GM19328 (cell line): ENCODE data around the gene FANCB.

ENCODE experiments used
- ATAC-seq: cut with Tn5 transposase; IDR thresholded peaks from one replicate; pipeline ENCODE4 v1.9.1; 2021; ENCODE audit warnings: mild to moderate bottlenecking, moderate library complexity; ENCODE audit not compliant: unreplicated experiment

FANCB gene

DNA sequence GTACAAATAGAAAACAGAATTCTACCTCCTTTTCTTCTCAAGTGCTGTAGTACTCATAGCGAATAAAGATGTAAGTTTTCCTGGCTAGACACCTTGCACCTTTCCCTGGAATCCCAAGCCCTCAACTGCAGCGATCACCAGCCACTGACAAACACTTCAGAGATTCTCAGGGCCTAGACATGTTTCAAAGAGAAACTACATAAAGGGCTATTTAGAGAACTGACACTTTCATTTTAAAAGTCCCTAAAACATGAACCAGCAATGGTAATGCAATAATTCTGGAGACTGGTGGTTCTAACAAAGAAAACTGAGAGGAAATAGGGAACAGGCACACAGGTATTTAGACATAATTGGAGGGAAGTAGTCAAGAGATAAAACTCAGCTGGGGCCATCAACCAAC lies 35.7 kb downstream of the FANCB start:
- ATAC-seq: no peak

DNA sequence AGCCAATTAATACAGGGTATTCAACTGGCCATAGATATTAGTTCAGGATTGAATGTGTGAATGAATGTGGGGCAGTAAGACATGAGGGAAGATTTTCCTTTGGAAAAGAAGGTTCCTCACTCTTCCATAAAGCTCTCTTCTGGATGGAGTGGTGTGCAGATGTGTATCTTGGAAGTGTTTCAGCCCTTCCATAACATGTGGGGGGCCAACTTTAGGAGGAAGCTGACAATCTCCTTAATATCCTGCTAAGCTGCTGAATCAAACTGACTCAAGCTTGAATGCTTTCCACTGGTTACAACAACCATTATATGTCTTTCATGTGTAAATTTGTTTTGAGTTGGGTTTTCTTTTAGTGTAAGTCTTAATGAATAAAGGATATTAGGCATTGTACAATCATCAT lies 40.3 kb downstream of the FANCB start:
- ATAC-seq: no peak

DNA sequence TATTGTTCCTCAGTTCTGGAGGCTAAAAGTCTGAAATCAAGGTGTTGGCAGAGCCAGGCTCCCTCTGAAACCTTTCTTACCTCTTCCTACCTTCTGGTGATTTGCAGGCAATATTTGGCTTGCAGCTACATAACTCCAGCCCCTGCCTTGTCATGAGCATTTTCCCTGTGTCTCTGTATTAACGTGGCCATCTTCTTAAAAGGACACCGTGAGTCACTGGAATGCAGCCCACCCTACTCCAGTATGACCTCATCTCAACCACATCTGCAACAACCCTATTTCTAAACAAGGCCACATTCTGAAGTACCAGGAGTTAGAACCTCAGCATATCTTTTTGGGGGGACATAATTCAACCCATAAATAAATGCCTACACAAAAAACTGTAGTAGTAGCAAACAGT lies 40.7 kb downstream of the FANCB start:
- ATAC-seq: no peak

DNA sequence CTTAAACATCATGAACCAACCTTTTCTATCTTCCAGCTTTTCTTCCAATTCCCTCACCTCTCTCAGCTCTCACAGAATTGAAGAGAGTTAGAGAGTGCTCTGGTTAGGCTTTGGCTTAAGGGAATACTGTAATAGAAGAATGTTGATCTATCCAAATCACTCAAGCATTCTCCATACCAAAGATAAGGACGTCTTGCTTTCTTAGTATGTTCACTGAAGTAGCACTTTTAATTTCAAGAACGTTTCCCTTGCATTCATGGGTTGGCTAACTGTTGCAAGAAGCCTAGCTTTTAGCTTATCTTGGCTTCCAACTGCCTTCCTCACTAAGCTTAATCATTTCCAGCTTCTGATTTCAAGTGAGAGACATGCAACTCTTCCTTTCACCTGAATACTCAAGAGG lies 43.2 kb downstream of the FANCB start:
- no peak for ATAC-seq

DNA sequence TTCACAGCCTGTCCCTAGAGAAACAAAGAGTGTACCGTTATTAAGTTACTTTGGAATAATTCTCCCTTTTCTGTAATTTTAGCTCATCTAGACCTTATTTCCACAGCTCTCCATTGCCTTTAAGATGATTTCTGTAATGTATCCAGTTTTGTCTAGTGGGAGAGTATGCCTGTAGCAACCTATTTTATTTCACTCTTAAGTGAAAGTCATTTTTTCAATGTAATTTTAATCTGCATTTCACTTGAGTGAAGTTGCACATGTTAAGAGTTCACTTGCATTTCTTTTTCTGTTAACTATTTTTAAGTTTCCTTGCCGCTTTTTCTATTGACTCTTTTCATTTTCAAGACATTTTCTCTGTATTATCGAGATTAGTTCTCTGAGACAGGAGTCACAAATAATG lies 46.5 kb downstream of the FANCB start:
- ATAC-seq: no peak

DNA sequence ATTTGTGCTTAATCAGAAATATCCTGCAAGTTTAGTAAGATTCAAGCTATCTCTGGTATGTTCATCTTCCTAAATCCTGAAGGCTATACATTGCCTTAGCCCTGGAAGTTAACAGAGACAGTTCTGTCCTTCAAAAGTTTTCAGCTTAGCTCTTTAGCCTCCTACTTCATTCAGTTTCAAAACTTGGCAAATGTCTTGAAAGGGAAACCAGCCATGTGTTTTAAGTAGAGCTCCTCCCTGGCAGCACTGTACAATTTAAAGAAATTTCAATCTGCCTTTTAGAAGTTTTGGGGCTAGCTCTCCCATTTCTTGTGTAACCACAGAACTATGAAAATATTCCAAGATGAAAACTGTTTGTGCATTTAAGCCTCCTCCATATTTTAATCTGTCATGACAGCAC lies 47.0 kb downstream of the FANCB start:
- ATAC-seq: no peak

DNA sequence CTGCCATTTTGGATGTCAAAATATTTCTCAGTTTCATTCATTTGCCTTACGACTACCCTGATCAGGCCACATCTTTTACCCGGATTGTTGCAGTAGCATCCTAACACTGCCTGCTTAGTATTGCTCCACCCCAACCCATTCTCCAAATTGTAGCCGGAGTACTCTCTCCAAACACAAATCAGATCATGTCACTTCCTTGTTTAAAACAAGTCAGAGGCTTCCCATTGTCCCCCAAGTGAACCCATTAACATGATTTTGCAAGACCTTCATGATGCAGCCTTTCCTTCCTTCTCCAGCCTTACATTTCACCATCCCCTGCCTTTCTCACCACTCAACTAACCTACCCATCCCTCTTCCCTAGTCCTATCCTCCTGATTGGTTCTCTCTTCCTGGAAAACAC lies 53.1 kb downstream of the FANCB start:
- no peak for ATAC-seq

DNA sequence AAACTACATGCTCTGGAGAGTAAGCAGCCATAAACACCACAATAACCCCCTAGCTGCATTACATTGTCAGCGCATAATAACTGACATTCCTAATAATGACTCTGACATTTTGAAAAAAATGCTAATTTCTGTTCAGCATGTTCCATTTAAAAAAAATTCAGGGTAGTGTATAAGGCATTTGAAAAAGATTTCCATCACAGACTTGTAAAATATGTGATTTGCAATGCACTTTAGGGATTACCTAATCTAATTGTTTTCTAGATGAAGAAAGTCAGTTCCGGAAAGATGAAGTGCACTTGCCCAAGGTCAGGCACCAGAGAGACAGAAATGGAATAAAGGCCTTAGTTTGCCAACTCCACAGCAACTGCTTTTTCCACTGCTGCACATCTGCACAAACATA lies 55.3 kb downstream of the FANCB start:
- ATAC-seq: no peak

DNA sequence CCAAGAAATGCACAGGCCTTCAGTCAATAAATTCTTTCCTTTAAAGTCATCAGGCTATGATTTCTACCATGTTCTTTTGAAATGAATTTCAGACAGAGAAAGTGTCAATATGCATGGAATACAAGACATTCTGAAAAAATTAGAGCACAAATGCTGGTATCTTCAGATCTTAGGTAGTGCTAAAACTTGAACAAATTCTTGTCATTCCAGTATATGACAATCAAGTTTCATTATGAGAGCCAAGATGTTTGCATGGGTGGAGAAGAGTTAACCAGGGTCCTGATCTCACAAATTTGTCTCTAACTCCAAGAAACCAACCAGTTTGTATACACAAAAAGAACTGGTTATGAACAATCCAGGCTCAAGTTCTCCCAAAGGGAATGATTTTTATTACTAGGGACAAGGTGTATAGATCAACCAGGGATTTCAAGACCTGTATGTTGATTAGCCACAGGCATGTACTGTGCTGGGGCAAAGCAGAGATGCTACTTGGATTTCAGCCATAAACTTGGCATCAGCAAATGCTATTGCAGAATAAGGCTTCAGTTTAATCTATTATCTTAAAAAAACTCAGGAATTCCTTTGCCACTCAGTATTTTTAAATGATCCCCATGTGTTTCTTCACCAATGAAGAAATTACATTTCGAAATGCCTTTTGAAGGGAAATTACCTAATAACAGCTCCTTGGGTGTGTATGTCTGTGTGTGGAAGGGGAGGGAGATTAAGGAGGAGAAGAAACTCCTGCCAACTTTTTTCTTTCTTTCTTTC lies 69.7 kb downstream of the FANCB start:
- no peak for ATAC-seq

DNA sequence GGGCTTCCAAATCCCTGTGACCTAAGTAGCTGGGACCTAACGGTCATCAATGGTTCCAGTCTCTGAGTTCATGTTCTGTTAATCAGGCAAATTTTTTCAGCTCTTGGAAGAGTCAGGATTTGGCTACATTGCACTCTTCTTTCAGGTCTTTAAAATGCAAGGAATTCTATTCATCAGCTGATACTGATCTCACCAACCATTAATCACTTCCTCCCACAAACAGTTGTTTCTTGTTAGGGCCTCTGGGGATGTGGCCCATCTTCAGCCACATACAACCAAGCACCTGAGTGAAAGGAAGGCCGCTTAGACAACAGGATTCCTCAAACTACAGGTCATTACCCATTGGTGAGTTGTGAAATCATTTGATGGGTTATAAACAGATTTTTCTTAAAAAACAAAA lies 71.7 kb downstream of the FANCB start:
- no peak for ATAC-seq

DNA sequence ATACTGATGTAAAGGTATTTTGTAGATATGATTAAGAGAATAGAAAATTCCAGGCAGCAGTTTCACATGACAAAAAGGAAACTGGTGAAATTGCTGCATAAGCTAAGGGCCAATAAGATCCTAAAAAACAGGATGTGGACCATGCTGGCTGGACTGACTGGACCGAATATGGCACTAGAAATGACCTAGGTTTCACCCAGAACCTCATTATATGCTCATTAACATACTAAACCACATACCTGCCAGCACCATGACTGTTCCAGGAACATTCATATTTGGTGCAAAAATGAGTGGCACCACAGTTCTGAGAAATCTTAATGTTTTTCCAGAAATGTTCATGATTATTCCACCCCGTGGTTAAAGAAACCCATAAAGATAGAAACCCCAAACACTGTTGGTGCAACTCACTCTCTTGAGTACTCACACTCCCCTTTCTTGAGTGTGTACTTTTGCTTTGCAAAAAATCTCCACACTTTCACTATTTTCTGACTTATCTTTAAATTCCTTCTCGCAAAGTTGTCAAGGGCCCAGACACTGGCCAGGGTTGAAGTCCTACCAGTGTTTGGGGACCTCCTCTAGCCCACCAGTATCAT lies 74.0 kb downstream of the FANCB start:
- no peak for ATAC-seq
